ENCODE data around the gene IL12B.
"Not testable (repeated sequence)": the region's sequence is repeated elsewhere in the genome, so short reads cannot be mapped to it uniquely, and the experiment has no call there.

The IL12B gene

GRCh38 chr5:159286420-159287035 lies 43.8 kb downstream of the IL12B start:
- no peaks in the 10 kb centered on the region for H3K4me1 ChIP-seq (ENCODE audit: control insufficient read depth, insufficient read depth, low read length)
- no peak overlapping the region for H3K4me3 ChIP-seq (ENCODE audit: low read depth, low read length)
- H3K27ac ChIP-seq (ENCODE audit: low read depth, low read length), result no peak overlapping the region
- no peaks in the 10 kb centered on the region for H3K9me3 ChIP-seq (ENCODE audit: control insufficient read depth, insufficient read depth, low read depth, low read length)
- peaks cover 15% of the 10 kb centered on the region; the same call in 1 of the 2 replicates for H3K36me3 ChIP-seq (ENCODE audit: control insufficient read depth, insufficient read depth, low read length)
- H3K9ac ChIP-seq (ENCODE audit: low read length), result no peak overlapping the region
- no peaks in the 10 kb centered on the region for H3K27me3 ChIP-seq (ENCODE audit: control insufficient read depth, insufficient read depth, low read length)

GRCh38 chr5:159274676-159275075 lies 55.6 kb downstream of the IL12B start:
- H3K27me3 ChIP-seq (ENCODE audit: control insufficient read depth, insufficient read depth, low read length), result no peaks in the 10 kb centered on the region
- no peaks in the 10 kb centered on the region for H3K4me1 ChIP-seq (ENCODE audit: control insufficient read depth, insufficient read depth, low read length)
- H3K36me3 ChIP-seq (ENCODE audit: control insufficient read depth, insufficient read depth, low read length), result peaks cover 68% of the 10 kb centered on the region

GRCh38 chr5:159273923-159274322 lies 56.4 kb downstream of the IL12B start:
- no peak overlapping the region for H3K9ac ChIP-seq (ENCODE audit: low read length)
- no peak overlapping the region for H3K4me3 ChIP-seq (ENCODE audit: low read depth, low read length)
- H3K27me3 ChIP-seq (ENCODE audit: control insufficient read depth, insufficient read depth, low read length), result no peaks in the 10 kb centered on the region
- H3K4me1 ChIP-seq (ENCODE audit: control insufficient read depth, insufficient read depth, low read length), result no peaks in the 10 kb centered on the region
- H3K9me3 ChIP-seq (ENCODE audit: control insufficient read depth, insufficient read depth, low read depth, low read length), result no peaks in the 10 kb centered on the region
- no peak overlapping the region for H3K27ac ChIP-seq (ENCODE audit: low read depth, low read length)
- peaks cover 69% of the 10 kb centered on the region for H3K36me3 ChIP-seq (ENCODE audit: control insufficient read depth, insufficient read depth, low read length)

More at GRCh38 chr5:159274676-159275075, 55.6 kb downstream of the IL12B start:
- Histone ChIP-seq H3K9ac (ENCODE audit: low read length) (no peak overlapping the region), H3K9me3 (ENCODE audit: control insufficient read depth, insufficient read depth, low read depth, low read length) (no peaks in the 10 kb centered on the region), H3K27ac (ENCODE audit: low read depth, low read length) (no peak overlapping the region), H3K4me3 (ENCODE audit: low read depth, low read length) (no peak overlapping the region)

- Histone ChIP-seq H3K4me3 (ENCODE audit: low read depth, low read length) (no peak overlapping the region), H3K4me1 (ENCODE audit: control insufficient read depth, insufficient read depth, low read length) (no peaks in the 10 kb centered on the region), H3K9me3 (ENCODE audit: control insufficient read depth, insufficient read depth, low read depth, low read length) (0 out of 2 replicates have a peak, but pooled peaks cover 11% of the 10 kb centered on the region), H3K36me3 (ENCODE audit: control insufficient read depth, insufficient read depth, low read length) (peaks cover 51% of the 10 kb centered on the region), H3K27me3 (ENCODE audit: control insufficient read depth, insufficient read depth, low read length) (no peaks in the 10 kb centered on the region), H3K27ac (ENCODE audit: low read depth, low read length) (no peak overlapping the region), H3K9ac (ENCODE audit: low read length) (no peak overlapping the region)
Observed at GRCh38 chr5:159269723-159270122, 60.6 kb downstream of the IL12B start.

GRCh38 chr5:159266764-159267163 lies 63.5 kb downstream of the IL12B start:
- H3K27ac ChIP-seq (ENCODE audit: low read depth, low read length); H3K27me3 ChIP-seq (ENCODE audit: control insufficient read depth, insufficient read depth, low read length); H3K4me3 ChIP-seq (ENCODE audit: low read depth, low read length); H3K9ac ChIP-seq (ENCODE audit: low read length); H3K4me1 ChIP-seq (ENCODE audit: control insufficient read depth, insufficient read depth, low read length): not testable (repeated sequence)
- H3K36me3 ChIP-seq (ENCODE audit: control insufficient read depth, insufficient read depth, low read length), result peaks cover 26% of the 10 kb centered on the region
- 0 out of 2 replicates have a peak, but pooled peaks cover 11% of the 10 kb centered on the region for H3K9me3 ChIP-seq (ENCODE audit: control insufficient read depth, insufficient read depth, low read depth, low read length)
